HG03066 (cell line): ENCODE measurements around the gene ZNF618.

Experiments used
- ATAC-seq: cut with Tn5 transposase; IDR thresholded peaks from one replicate; pipeline ENCODE4 v1.9.1; 2021; ENCODE audit warnings: low read depth; ENCODE audit not compliant: unreplicated experiment

ZNF618 gene

GRCh38 chr9:114011313-114011712 lies 135.2 kb downstream of the ZNF618 start:
- ATAC-seq: no peak

GRCh38 chr9:114012126-114012525 lies 136.0 kb downstream of the ZNF618 start:
- no peak for ATAC-seq

GRCh38 chr9:114014044-114014443 lies 137.9 kb downstream of the ZNF618 start:
- no peak for ATAC-seq

- ATAC-seq: no peak
Measured at GRCh38 chr9:114015607-114016006, 139.5 kb downstream of the ZNF618 start.

- ATAC-seq: no peak
Measured at GRCh38 chr9:114016101-114016500, 140.0 kb downstream of the ZNF618 start.

- no peak for ATAC-seq
Measured at GRCh38 chr9:114016629-114017423, 140.7 kb downstream of the ZNF618 start.

GRCh38 chr9:114017741-114018715 lies 141.9 kb downstream of the ZNF618 start:
- no peak for ATAC-seq

- no peak for ATAC-seq
Measured at GRCh38 chr9:114021578-114021977, 145.5 kb downstream of the ZNF618 start.

- ATAC-seq: no peak
Measured at GRCh38 chr9:114023961-114024360, 147.9 kb downstream of the ZNF618 start.

- ATAC-seq: no peak
Measured at GRCh38 chr9:114025196-114025753, 149.2 kb downstream of the ZNF618 start.

GRCh38 chr9:114025760-114026159 lies 149.7 kb downstream of the ZNF618 start:
- no peak for ATAC-seq

GRCh38 chr9:114026335-114026734 lies 150.2 kb downstream of the ZNF618 start:
- ATAC-seq: no peak

- ATAC-seq: no peak
Measured at GRCh38 chr9:114027159-114027862, 151.2 kb downstream of the ZNF618 start.

- ATAC-seq: no peak
Measured at GRCh38 chr9:114027863-114028465, 151.9 kb downstream of the ZNF618 start.

GRCh38 chr9:114028646-114029045 lies 152.5 kb downstream of the ZNF618 start:
- no peak for ATAC-seq

GRCh38 chr9:114029311-114030170 lies 153.4 kb downstream of the ZNF618 start:
- no peak for ATAC-seq

GRCh38 chr9:114030364-114030763 lies 154.3 kb downstream of the ZNF618 start:
- ATAC-seq: no peak

- ATAC-seq: no peak
Measured at GRCh38 chr9:114031037-114031630, 155.0 kb downstream of the ZNF618 start.
